ENCODE results near the gene FARP1.

Gene FARP1

GRCh38 chr13:98133946-98134345, 8.9 kb upstream of the FARP1 start:
- no peak for DNase-seq (ENCODE audit: low spot score)

- no peak for DNase-seq (ENCODE audit: low spot score)
Observed at GRCh38 chr13:98134901-98135300, 8.0 kb upstream of the FARP1 start.

- DNase-seq (ENCODE audit: low spot score), result no peak
Observed at GRCh38 chr13:98141091-98141490, 1.8 kb upstream of the FARP1 start.

GRCh38 chr13:98141509-98142379, 1.1 kb upstream of the FARP1 start:
- DNase-seq (ENCODE audit: low spot score), result no peak

GRCh38 chr13:98143157-98143553, 261 bp downstream of the FARP1 start:
- no peak for DNase-seq (ENCODE audit: low spot score)

- no peak for DNase-seq (ENCODE audit: low spot score)
Observed at GRCh38 chr13:98143601-98144026, 720 bp downstream of the FARP1 start.

- DNase-seq (ENCODE audit: low spot score), result no peak
Observed at GRCh38 chr13:98144027-98144741, 1.3 kb downstream of the FARP1 start.

- DNase-seq (ENCODE audit: low spot score), result no peak
Observed at GRCh38 chr13:98144801-98145350, 2.0 kb downstream of the FARP1 start.

GRCh38 chr13:98147521-98147920, 4.6 kb downstream of the FARP1 start:
- no peak for DNase-seq (ENCODE audit: low spot score)

GRCh38 chr13:98150832-98151479, 8.1 kb downstream of the FARP1 start:
- DNase-seq (ENCODE audit: low spot score), result no peak

- DNase-seq (ENCODE audit: low spot score), result no peak
Observed at GRCh38 chr13:98155475-98156109, 12.7 kb downstream of the FARP1 start.

GRCh38 chr13:98156259-98156658, 13.4 kb downstream of the FARP1 start:
- DNase-seq (ENCODE audit: low spot score), result no peak

- no peak for DNase-seq (ENCODE audit: low spot score)
Observed at GRCh38 chr13:98157188-98157587, 14.3 kb downstream of the FARP1 start.

- no peak for DNase-seq (ENCODE audit: low spot score)
Observed at GRCh38 chr13:98157609-98158008, 14.7 kb downstream of the FARP1 start.

GRCh38 chr13:98158172-98158899, 15.4 kb downstream of the FARP1 start:
- DNase-seq (ENCODE audit: low spot score), result no peak

- DNase-seq (ENCODE audit: low spot score), result no peak
Observed at GRCh38 chr13:98162935-98163334, 20.0 kb downstream of the FARP1 start.

GRCh38 chr13:98169331-98169730, 26.4 kb downstream of the FARP1 start:
- DNase-seq (ENCODE audit: low spot score), result no peak

- DNase-seq (ENCODE audit: low spot score), result peak; percentile 73
Observed at GRCh38 chr13:98171900-98172589, 29.2 kb downstream of the FARP1 start.

GRCh38 chr13:98172590-98173422, 29.9 kb downstream of the FARP1 start:
- DNase-seq (ENCODE audit: low spot score), result peak; percentile 64

All from cerebellar cortex (tissue), 1 donor.